Measurements from ENCODE around the gene GAB4.

Gene GAB4

GRCh38 chr22:16987822-16988221, 20.2 kb downstream of the GAB4 start:
- DNase-seq = no peak

DNA sequence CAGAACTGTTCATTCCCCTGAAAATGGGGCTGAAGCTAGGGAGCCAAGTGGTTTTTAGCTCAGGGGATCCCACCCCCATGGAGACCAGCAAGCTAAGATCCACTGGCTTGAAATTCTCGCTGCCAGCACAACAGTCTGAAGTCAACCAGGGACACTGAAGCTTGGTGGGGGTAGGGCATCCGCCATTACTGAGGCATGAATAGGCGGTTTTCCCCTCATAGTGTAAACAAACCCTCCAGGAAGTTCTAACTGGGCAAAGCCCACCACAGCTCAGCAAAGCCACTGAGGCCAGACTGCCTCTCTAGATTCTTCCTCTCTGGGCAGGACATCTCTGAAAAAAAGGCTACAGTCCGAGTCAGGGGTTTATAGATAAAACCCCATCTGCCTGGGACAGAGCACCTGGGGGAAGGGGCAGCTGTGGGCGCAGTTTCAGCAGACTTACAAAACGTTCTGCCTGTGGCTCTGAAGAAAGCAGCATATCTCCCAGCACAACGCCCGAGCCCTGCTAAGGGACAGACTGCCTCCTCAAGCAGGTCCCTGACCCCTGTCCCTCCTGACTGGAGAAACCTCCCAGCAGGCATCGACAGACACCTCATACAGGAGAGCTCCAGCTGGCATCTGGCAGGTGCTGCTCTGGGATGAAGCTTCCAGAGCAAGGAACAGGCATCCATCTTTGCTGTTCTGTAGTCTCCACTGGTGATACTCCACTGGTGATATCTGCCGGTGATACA, 32.7 kb downstream of the GAB4 start:
- no peak for DNase-seq

DNA sequence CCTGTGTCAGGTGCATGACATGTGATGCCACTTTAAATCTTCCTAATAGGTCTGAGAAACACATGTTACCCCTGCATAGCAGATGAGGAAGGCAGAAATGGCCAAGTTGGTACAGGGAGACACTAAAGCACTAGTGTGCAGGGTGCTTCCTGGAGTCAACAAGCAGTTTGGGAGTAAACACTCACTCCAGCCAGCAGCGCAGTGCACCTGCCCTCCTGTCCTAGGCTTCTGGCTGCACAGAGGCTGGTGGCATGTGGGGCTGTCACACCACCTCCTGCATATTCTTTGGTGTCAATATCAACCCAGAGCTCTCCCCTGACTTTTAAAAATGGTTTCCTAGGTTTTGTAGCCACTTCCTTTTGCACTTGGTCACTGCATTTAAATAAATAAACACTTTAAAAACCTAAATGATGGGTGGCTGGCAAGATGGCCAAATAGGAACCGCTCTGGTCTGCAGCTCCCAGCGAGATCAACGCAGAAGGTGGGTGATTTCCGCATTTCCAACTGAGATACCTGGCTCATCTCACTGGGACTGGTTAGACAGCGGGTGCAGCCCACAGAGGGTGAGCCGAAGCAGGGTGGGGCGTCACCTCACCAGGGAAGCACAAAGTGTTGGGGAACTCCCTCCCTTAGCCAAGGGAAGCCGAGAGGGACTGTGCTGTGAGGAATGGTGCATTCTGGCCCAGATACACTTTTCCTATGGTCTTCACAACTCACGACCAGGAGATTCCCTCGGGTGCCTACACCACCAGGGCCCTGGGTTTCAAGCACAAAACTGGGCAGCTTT, 33.5 kb downstream of the GAB4 start:
- DNase-seq = no peak

- no peak for DNase-seq
Observed at GRCh38 chr22:16973591-16974297, 34.3 kb downstream of the GAB4 start.

GRCh38 chr22:16972311-16972710, 35.7 kb downstream of the GAB4 start:
- DNase-seq = no peak

GRCh38 chr22:16970446-16970845, 37.6 kb downstream of the GAB4 start:
- DNase-seq = peak; percentile 26 to 38 (median 29)

GRCh38 chr22:16969508-16970327, 38.3 kb downstream of the GAB4 start:
- no peak for DNase-seq

- DNase-seq = no peak
Observed at GRCh38 chr22:16968218-16968595, 39.8 kb downstream of the GAB4 start.

- DNase-seq = peak in 1 of 3 donors; percentile 15
Observed at GRCh38 chr22:16967453-16968217, 40.4 kb downstream of the GAB4 start.

DNA sequence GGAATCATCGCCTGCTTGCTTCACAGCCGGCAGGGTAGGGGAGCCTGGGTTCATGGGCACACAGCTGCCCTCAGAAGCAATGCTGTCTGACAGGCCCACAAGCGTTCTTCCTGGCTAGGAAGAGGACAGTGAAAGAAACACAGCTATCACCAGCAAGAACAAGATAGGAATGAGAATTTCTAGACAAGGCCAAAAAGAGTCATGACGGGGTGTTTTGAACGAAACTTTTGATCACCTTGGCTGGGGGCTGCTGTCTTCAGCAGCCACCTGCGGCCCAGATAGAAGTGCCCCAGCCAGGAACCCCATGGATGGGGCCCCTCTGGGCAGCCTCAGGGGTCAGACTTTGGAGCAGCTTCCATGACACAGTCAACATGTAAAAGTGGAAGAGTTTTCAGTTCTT, 41.8 kb downstream of the GAB4 start:
- DNase-seq = peak in 1 of 3 donors; percentile 10

GRCh38 chr22:16965560-16965959, 42.5 kb downstream of the GAB4 start:
- DNase-seq = no peak

GRCh38 chr22:16965083-16965482, 42.9 kb downstream of the GAB4 start:
- DNase-seq = no peak

- peak in 1 of 3 donors; percentile 10 for DNase-seq
Observed at GRCh38 chr22:16964366-16964765, 43.7 kb downstream of the GAB4 start.

DNA sequence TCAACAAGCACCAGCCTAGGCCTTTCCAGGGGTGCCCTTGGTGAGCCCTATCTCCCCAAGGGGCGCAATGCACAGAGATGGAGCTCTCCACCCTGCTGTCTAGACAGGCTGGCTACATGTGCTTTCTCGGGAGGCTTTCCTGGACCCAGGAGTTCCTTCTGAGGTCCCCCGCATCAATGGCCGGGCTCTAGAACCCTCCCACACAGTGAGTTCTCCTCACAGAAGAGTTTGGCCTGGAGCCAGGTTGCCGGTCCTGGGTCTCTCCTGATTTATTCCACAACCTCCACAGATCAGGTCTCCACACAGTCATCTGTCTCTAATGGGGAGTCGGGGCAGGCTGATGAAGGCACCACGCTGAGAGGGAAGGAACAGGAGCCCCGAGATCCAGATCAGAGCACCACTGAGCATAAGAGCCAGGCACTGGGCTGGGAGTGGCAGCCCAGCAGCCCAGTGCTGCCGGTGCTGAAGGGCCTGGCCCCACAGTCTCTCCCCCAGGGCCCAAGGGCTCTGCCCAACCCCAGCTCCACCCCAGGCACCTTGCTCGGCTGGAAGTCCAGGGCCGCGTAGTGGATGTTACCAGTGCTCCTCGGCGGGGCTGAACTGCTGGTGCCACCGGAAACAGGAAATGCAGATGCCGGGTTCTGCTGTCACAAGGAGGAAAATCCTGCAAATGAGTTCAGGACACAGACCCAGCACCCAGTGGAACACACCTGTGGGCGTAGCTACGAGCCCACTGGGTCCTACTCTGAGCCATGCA, 44.7 kb downstream of the GAB4 start:
- peak in 1 of 3 donors; percentile 2 for DNase-seq

GRCh38 chr22:16962501-16962900, 45.5 kb downstream of the GAB4 start:
- no peak for DNase-seq

- DNase-seq = peak in 1 of 3 donors; percentile 5
Observed at GRCh38 chr22:16961477-16962186, 46.4 kb downstream of the GAB4 start.

DNA sequence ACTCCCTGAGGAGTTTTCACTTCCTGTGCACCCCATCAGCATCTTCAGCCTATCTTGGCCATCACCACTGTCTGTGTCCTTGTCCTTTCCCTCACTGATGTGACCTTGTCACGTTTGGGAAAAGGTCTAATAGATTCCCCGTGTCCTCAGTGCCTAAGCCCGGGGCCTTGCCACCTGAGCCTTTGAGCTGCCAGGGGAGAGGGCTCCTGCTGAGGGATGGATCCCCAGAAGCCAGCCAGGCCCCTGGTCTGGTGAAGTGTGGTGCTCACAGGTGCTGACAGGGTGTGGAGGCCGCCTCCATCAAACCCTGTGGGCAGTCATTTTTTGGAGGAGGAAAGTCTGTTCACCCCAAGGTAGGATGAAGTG, 47.2 kb downstream of the GAB4 start:
- peak in 1 of 3 donors; percentile 5 for DNase-seq

- peak in 1 of 3 donors; percentile 16 for DNase-seq
Observed at GRCh38 chr22:16960220-16960883, 47.7 kb downstream of the GAB4 start.

GRCh38 chr22:16959345-16959930, 48.6 kb downstream of the GAB4 start:
- DNase-seq = no peak

DNA sequence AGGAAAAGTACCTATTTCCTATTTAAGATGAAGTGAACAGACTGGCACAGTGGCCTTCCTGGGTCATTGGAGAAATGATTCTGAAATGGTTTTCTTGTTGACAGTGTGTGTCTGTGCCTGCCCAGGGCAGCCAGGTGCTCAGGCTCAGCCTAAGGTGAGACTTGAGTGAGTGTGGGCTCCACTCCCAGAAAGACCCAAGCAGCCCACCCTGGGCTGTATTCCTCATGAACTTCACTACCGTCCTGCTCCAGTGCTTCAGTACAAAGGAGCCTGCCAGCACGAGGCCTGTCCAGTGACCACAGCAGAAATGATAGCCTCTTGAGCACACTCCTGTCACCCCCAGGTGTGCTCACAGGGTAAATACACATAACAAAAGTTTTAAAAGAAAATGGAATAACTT, 49.5 kb downstream of the GAB4 start:
- DNase-seq = no peak

All from suppressor macrophage treated with lipopolysaccharide for 1 hour (primary cell).